ENCODE results near the gene DMXL1.

GRCh38 chr5:119048246-119048645 is 22.6 kb upstream of the DMXL1 start:
- TF ChIP-seq POLR2A (IDR thresholded peaks at IDR 0.05) (no peak), CTCF (IDR thresholded peaks at IDR 0.05) (no peak), EP300 (IDR thresholded peaks at IDR 0.05) (no peak)
